GM11168 (cell line): ENCODE results near the gene RGCC.

ENCODE experiments used
- in situ Hi-C: fragments of 300-500 bp; cut with MboI; formaldehyde crosslinking; loops from one replicate; pipeline ENCODE4 v1.12.0; 2022; ENCODE audit warnings: low sequenced_read_pairs; ENCODE audit not compliant: unreplicated experiment

Gene RGCC

DNA sequence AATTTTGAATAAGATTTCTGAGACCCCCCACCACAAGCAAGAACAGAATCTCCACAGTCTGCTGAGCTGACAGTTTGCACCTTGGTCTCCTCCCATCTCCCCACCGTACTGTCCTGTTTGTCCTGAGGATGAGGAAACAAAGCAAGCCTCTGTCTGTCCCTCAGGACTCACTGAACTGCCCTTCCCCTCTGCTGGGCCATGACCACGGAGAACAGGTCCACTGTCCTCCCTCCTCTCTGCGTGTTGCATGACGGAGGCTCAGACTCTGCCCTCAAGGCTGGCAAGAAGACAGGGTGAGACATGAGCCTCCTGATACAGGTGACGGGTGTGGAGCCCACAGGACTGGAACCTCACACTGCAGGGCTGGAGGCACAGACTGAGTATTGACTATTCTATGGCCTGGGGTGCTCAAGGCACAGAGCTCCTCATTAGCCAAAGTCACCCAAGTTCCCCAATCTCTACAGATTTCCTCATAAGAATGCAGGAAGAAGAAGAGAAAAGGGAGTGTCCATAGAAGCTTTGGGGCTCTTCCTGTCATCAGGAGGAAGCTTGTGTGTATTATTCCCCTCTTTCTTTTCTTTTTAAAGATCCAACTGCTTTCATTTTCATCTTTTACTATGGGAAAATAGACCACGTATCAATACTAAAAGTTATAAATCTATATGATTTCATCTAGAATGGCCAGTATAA, 22.4 kb upstream of the RGCC start:
- in situ Hi-C loops: no loop called here

DNA sequence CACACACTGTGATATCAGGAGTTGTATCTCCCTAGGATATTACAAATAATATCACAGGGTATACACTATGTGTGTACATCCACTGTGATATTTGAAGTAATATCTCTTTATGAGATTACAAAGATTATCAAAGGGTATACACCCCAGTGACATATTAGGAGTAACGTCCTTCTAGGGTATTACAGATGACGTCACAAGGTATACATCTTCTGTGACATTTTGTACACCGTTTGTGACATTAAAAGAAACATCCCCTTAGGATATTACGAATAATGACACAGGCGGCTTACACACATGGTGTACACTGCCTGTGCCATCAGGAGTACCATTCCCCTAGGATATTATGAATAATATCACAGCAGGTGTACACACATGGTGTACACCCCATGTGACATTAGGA, 13.4 kb upstream of the RGCC start:
- in situ Hi-C loops: no loop called here

DNA sequence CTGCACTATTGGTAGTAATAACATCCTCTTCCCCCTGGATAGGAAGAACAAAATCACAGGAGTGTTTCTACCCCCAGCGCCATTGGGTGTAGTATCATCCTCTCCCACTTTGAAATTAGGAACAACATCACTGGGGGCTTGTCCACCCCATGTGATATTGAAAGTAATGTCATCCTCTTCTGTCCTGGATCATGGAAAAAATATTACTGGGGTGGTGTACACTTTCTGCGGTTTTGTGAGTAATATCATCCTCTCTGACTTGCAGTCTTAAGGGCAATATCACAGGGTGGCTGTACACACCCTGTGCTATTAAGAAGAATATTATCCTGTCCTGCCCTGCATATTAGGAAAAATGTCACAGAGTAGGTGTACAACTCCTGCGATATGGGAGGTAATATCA, 4.9 kb upstream of the RGCC start:
- in situ Hi-C loops: no loop called here

DNA sequence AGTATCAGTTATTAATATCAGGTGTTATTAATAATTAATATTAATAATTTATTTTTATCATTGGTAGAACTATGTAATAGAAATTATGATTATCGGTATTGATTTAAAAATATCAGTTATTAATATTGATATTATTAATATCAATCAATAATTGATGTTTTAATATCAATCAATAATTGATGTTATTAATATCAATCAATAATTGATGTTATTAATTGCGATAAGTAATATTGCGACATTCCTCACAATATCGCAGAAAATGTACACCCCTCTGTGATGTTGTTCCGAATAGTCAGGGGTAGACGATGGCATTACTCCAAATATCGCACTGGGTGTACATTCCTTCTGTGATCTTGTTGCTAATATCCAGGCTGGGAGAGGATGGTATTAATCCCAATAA, 3.7 kb upstream of the RGCC start:
- in situ Hi-C loops: no loop called here

DNA sequence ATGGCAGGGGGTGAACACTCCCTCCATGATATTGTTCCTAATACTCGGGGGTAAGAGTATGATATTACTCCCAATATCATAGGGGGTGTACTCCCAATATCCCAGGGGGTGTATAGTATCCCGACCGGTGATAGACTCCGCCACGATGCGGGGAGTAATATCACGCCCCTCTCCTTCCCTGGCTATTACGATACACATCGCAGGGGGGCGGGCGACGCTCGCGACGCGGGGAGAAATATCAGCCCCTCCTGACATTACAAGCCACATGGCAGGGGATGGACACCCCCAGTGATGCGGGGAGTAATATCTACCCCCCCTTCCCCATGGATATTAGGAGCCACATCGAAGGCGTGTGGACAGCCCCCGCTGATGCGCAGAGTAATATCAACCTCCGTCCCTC, 3.2 kb upstream of the RGCC start:
- in situ Hi-C loops: no loop called here

DNA sequence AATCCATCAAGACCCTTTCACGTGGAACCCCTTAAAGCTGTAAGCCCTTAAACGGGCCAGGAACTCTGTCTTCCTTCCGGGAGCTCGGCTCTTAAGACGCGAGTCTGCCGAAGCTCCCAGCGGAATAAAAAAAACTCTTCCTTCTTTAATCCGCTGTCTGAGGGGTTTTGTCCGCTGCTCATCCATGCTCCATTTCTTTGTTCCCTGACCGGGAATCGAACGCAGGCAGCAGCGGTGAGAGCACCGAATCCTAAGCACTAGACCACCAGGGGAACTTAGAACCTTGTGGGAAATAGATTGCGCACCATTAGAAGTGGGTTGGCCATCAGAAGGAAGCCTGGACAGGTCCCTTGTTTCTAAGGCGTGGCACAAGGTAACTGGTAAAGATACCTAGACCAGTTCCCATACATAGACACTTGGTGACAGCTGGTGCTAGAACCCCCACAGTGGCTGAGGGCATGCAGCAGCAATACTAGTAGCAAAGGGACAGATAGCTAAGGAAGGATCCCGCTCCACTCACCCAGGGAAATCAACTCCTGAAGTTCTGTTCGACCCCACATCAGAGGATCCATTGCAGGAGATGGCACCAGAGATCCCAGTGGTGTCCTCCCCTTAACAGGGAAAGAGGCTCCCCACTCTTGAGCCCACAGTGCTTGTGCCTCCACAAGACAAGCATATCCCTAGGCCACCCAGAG, 1.5 kb upstream of the RGCC start:
- in situ Hi-C loops: no loop called here

DNA sequence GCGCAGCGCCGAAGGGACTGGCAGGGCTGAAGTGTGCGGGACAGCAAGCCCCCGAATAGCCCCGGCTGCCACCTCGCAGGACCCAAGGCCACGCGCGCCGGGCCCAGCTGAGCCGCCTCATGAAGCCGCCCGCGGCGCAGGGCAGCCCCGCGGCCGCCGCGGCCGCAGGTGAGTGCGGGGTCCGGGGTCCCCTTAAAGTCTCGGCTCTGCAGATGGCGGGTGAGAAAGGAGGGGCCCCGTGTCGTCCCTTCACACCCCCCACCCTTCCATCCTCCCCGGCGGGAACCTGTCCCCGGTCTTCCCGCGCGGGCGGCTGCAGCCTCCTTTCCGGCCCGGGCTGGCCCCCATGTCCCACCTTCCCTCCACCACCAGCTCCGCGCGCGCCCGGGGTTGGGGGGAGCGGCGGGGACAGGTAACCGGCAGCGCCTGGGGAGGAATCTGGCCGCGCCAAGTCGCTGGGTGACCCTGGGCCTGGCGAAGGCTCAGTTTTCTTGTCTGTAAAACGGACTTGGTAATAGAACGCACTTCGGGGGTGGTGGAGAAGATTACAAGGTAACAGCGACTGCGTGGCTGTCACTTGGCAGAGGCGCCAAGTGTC, 338 bp downstream of the RGCC start:
- in situ Hi-C loops: no loop called here

DNA sequence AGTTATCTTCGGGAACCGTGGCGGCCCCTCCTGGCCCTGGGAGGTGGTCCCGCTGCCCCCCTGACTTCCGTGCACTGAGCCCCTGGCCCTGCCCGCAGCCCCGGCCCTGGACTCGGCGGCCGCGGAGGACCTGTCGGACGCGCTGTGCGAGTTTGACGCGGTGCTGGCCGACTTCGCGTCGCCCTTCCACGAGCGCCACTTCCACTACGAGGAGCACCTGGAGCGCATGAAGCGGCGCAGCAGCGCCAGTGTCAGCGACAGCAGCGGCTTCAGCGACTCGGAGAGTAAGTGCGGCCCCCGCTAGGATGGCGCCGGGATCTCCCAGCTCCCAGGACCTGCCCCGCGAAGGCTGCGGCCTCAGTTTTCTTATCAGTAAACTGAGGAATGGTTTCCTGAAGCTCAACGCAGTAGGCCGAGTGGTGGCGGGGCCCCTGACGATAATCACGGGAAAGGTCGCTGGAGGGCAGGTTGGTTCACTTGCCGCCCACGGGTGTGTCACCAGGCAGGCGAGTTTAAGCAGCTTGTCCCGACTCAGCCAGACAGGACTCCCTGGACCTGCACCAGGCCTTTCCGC, 924 bp downstream of the RGCC start:
- in situ Hi-C loops: no loop called here

DNA sequence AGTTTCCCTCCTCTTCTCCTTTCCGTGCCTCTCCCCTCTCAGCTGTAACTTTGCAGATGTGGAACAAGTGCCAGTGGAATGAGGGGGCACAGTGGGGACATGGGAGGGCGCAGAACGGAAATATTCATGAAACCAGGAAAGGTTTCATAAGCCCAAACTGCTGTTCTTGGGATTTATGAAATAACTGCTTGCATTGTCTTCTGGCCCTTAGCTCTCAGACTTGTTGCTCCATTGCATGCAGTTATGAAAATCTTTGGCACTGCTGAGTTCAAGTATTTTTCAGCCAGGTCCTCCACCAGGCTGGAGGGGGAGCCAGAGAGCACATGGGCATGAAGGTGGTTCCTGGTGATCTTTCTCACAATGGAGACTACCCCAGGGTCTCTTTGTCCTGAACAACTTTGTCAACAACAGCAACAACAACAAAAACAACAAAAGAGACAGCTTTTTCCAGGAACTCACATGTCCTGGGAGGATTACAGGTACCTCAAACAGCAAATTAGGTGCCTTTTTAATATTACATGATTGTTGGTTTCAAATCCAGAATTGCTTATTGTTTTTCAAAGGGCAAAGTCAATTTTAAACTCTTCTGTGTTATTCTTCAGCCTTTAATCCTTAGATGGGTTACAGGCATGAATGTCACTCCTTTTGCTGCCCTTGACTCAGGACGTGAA, 1.5 kb downstream of the RGCC start:
- in situ Hi-C loops: no loop called here

DNA sequence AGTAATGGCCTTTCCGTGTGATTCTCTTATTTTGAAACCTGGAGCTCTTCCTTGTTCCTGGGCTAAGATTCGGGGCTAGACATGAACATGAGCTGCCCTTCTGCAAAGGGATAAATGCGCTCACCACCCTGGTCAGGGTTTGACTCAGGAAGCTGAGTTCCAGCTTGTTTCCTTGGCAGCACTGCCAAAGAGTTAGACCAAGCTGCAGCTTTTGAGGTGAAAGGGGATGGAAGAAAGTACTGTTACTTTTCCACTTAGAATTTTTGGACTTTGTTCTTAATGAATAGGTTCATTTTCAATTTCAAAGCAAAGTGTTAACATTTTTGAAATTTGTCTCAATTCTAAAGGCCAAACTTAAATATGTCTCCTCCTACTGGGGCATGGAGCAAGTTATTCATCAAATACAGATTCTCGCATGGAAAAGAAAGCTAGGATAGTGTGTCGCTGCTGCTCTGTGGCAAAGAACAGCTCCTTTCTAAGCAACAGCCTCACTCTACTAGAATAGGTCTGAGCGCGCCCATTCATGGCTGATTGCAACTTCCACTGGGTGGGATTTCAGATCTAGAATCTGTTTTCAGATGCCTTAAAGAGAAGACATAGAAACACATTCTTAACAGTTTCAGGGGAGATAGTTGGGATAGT, 2.2 kb downstream of the RGCC start:
- in situ Hi-C loops: no loop called here

DNA sequence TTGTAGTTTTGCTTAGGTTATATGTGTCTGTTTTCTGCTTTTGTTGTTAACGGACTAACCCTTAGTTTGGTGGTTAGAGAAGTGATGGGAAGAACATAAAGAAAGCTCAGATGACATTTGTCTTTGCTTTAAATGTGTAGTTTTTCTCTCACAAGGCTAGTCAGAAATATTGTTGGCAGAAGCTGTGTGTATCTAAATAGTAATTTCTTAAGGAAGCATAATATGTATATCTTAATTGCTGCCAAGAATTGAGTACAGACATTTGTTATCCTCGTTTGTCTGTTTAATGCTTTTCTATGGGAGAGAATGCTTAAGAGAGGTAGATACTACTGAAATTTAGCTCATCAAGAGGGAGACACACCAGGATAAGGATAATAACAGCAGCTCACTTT, 2.7 kb downstream of the RGCC start:
- in situ Hi-C loops: no loop called here

DNA sequence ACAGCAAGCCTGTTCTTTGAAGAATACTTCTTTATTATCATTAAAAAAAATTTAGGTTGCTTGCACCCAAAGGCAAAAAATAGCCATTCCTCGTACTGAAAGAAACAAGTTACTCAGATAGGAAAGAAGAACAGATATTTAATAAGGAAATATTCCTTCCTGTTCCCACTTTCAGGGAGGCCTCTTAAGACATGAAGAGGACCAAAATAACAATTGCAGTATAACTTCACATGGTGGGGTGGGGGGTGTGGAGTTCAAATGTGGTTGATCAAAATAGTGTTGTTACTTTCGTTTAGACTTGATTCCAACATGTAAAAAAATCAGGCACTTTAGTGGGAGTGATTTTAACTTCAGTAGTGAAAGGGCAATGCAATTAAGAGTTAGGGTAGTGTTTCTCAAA, 3.6 kb downstream of the RGCC start:
- in situ Hi-C loops: no loop called here

DNA sequence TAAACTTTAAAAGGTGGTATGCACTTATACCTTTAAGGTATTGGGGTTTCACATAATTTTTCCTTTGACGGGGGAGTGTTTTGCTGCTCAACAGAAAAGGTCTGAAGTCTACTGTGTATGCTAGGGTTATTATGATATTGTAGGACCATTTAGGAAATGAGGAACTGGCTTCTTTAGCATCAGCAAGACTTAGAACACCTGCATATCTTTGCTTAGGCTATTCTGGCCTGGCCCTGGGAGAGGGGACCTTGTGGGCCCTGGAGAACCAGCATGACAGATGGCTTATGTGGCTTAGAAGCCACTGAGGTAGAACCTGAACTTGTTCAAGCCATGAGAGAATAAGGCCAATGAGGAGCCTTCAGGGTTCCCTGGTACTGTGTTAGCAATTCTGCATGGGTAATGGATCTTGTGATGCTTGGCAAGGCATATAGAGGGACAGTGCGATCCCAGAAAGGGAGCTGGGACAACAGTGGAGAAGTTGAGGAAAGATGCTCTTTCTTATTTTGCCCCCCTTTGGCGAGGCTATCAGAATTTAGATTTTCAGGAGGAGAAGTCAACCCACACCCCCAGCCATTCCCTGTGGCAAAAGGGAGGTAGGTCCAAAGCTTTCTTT, 4.3 kb downstream of the RGCC start:
- in situ Hi-C loops: no loop called here

DNA sequence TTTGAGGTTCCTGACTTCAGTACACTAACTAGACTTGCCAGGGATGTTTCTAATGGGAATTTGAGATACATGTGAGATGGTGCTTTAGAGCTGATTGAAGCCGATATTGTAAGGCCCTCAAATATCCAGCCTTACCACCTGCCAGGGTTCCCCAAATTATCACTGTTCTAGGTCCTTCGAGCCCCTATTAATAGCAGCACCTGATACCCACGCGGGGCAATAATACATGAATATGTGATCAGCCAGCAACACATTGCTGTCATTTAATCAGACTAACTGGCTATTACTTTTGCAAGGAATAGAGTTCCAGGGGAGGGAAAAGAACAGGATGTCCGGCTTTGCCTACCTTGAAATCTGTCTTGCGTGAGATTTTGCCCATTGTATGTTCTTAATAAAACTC, 5.1 kb downstream of the RGCC start:
- in situ Hi-C loops: no loop called here

DNA sequence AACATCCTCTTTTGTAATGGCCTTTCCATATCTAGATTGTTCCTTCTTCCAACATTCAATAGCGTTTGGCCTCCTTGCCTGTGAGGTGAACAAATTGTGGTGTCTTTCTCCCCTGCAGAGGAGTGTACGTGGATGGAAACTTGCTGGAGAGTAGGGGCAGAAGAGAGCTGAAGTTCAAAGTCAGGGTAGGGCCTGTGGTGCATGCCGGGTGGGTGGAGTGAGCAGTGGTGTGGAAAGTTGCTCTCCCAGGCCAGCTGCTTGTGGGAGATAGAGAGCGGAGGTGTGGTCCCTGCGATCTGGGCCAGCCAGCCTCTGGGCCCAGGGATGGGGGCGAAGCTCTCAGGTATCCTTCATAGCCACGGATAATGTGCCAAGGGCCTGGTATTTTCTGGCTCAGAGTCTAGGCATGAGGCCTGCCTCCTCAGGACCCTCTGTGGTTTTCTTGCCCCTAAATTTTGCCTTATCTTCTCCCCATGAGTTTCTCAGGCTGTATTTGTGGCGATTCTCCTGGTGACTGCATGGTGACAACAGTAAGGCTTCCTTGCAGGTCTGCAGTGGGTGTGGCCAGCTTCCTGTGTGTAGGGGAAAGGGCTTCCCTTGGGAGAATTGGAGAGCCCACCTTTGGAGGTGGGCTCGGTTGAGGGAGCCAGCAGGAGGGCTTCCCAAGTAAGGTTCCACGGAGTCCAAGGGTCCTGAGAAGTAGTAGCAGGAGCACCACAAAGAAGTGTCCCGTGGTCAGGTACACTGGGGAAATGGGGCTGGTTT, 6.7 kb downstream of the RGCC start:
- in situ Hi-C loops: no loop called here

DNA sequence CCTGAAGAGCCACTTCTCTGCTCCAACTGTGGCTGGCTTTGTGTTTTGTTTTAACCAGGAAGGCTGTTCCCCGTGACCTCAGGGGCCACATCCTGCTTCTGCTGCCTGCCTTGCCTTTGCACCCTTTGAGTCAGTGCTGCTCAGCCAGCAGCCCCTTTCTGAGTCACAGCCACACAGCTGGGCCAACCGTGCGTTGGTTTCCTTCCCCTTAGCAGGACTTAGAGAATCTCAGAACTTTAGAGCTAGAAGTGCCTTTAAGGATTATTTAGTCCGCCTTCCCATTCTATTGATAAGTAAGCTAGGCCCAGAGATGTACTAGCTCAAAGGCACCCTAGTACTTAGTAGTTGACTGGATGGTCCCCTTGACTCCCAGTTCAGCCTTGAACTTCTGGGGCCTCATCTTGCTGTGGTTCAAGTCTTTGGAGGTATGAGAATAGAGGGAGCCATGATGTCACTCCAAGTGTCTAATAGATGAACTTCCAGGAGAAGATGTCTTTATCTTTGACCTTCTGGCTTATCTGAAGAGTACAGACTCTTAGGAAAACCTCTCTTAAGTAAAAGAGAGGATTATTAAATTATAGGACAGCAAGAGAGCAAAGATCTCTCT, 8.0 kb downstream of the RGCC start:
- in situ Hi-C loops: no loop called here

DNA sequence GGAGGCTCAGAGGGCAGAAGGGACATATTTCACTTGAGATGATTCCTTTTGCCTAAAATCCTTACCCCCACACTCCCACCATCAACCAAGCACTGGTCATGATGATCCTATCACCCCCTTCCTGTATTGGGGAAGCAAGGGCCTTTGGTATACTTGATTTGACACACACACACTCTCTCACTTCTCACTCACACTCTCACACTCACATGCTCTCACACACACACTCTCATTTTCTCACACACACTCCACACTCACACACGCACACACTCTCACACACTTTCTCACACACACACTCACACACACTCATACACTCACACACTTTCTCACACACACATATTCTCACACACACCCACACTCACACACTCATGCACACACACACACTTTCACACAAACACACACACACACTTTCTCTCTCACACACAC, 8.6 kb downstream of the RGCC start:
- in situ Hi-C loops: no loop called here

DNA sequence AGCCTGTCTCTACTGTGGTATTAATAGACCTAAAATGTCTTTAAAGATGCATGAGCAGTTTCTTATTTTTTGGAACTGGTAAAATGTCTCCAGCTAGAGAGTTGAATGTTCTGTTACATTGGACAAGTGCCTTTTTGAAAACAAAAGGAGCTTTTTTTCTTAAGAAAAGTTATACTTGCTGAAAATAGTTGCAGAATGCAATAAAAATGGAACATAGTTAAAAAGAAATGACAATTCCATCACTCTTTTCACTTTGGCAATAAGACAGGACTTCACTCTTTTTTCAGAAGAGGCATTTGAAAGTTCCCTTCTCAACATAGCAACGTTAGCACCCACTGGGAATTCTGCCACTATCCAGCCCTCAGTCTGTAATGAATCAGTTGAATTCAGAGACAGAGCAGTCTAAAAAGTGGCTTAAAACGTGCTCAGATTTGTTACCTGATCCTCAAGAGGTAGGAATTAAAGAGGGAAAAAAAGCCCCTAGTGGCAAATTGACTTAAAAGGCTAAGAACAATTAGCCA, 10.1 kb downstream of the RGCC start:
- in situ Hi-C loops: no loop called here

DNA sequence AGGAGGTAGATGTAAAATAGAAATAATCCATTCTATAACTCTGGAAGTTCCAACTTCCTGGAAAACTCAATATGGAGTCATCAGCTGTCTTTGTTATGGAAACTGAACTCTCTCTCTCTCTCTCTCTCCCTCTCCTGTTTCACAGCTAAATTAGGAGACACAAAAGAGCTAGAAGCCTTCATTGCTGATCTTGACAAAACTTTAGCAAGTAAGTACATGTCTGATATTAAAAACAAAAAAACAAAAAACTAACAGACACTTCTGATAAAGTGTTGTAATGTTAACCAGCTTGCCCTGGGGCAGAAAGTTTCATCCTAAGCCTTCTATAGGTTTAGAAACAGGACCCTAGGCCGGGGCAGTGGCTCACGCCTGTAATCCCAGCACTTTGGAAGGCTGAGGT, 11.3 kb downstream of the RGCC start:
- in situ Hi-C loops: no loop called here
